GM12892 (cell line): ENCODE data around the gene OSBPL3.

ENCODE experiments used
- POLR2AphosphoS5 ChIP-seq: IDR thresholded peaks from 2 replicates; pipeline ENCODE4 v1.6.1; 2011; ENCODE audit warnings: low read depth, low read length, control low read depth
- TAF1 ChIP-seq: IDR thresholded peaks from 2 replicates; pipeline ENCODE4 v1.6.1; 2011; ENCODE audit warnings: low read depth, mild to moderate bottlenecking, control low read depth, low read length, borderline replicate concordance

DNA sequence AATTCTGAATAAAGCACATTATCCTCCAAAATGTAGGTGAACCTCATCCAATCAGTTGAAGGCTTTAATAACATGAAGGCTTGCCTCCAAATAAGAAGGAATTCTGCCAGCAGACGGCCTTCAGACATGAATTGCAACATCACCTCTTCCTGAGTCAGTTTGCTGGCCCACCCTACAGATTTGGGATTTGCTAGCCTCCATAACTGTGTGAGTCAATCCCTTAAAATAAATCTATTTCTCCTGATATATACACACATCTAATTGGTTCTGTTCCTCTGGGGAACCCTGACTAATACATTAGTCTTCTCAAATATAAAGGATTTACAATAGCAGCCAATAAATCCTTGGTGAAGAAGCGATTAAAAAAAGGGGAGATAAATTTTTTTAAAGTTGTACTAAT is 34.8 kb upstream of the OSBPL3 start:
- TF ChIP-seq POLR2AphosphoS5 (no peak), TAF1 (no peak)
